Calu3 (cell line): ENCODE measurements around the gene ZNF277. TPM values are rescaled to one million over a fixed set of nuclear protein-coding genes. Genes with fewer than 3 reads are reported as not detected.

ENCODE experiments used
- BruUV-seq: library from RNA; stranded (reverse); fragments of 400-500 nt; replicated peaks from 2 replicates; lab custom pipeline; 2021; lab: Mats Ljungman, UMichigan
- CTCF ChIA-PET: fragments of 300-600 bp; sonication (Branson Sonifier 250); formaldehyde crosslinking; loops from one replicate; lab custom pipeline; 2022; ENCODE audit warnings: antibody characterized with exemption; lab: Charles Lee
- DNase-seq: peaks from one replicate; pipeline ENCODE4 v3.0.0; 2022
- H3K27ac Mint-ChIP-seq: one replicate; pipeline ENCODE4 v1.8.0; 2022; ENCODE audit warnings: mixed read lengths; ENCODE audit not compliant: unreplicated experiment
- H3K27me3 Mint-ChIP-seq: one replicate; pipeline ENCODE4 v1.8.0; 2022; ENCODE audit warnings: mixed read lengths; ENCODE audit not compliant: unreplicated experiment
- H3K36me3 Mint-ChIP-seq: one replicate; pipeline ENCODE4 v1.8.0; 2022; ENCODE audit warnings: mild to moderate bottlenecking, moderate library complexity, mixed read lengths; ENCODE audit not compliant: insufficient read depth, unreplicated experiment
- H3K4me1 Mint-ChIP-seq: one replicate; pipeline ENCODE4 v1.8.0; 2022; ENCODE audit warnings: mild to moderate bottlenecking, low read depth, mixed read lengths; ENCODE audit not compliant: unreplicated experiment
- H3K4me3 Mint-ChIP-seq: one replicate; pipeline ENCODE4 v1.8.0; 2022; ENCODE audit warnings: mild to moderate bottlenecking, low read depth, moderate library complexity, mixed read lengths; ENCODE audit not compliant: unreplicated experiment
- H3K9me3 Mint-ChIP-seq: one replicate; pipeline ENCODE4 v1.8.0; 2022; ENCODE audit warnings: low read depth, mixed read lengths; ENCODE audit not compliant: unreplicated experiment
- CTCF ChIP-seq: fragments of 200-600 bp; IDR thresholded peaks from one replicate; pipeline ENCODE4 v1.8.0; 2022; ENCODE audit warnings: antibody characterized with exemption; ENCODE audit not compliant: unreplicated experiment
- intact Hi-C: fragments of 100-400 bp; cut with micrococcal nuclease; formaldehyde crosslinking; loops from one replicate; pipeline ENCODE4 v1.10.0; 2022; ENCODE audit not compliant: unreplicated experiment
- total RNA-seq: library from RNA; stranded (reverse); gene quantifications from 2 replicates; pipeline ENCODE4 v1.2.3, GENCODE V29; 2022

ZNF277 gene
- total RNA-seq, 1 experiment from 2014 or later, result 18.1 TPM

- no peak overlapping the region for H3K27ac Mint-ChIP-seq
- H3K4me1 Mint-ChIP-seq, result peaks cover 18% of the 10 kb centered on the region
- H3K27me3 Mint-ChIP-seq, result no peaks in the 10 kb centered on the region
- no peak for DNase-seq
- no TSS peak for BruUV-seq
- no peak overlapping the region for H3K4me3 Mint-ChIP-seq
- CTCF ChIA-PET, result no interaction called here
- no peak for TF ChIP-seq CTCF
- no peaks in the 10 kb centered on the region for H3K9me3 Mint-ChIP-seq
- intact Hi-C loops, result no loop called here
- peaks cover 3% of the 10 kb centered on the region for H3K36me3 Mint-ChIP-seq
Measured at GRCh38 chr7:112160771-112161150, 45.7 kb upstream of the ZNF277 start.

- intact Hi-C loops, result no loop called here
- CTCF ChIA-PET, result no interaction called here
- no peaks in the 10 kb centered on the region for H3K9me3 Mint-ChIP-seq
- no peak overlapping the region for H3K27ac Mint-ChIP-seq
- H3K27me3 Mint-ChIP-seq, result no peaks in the 10 kb centered on the region
- no peak overlapping the region for H3K4me3 Mint-ChIP-seq
- peaks cover 3% of the 10 kb centered on the region for H3K36me3 Mint-ChIP-seq
- DNase-seq, result no peak
- no peak for TF ChIP-seq CTCF
- BruUV-seq, result no TSS peak
- peaks cover 18% of the 10 kb centered on the region for H3K4me1 Mint-ChIP-seq
Measured at GRCh38 chr7:112161253-112162141, 45.0 kb upstream of the ZNF277 start.

GRCh38 chr7:112162142-112162766 is 44.2 kb upstream of the ZNF277 start:
- H3K4me3 Mint-ChIP-seq, result no peak overlapping the region
- peaks cover 18% of the 10 kb centered on the region for H3K4me1 Mint-ChIP-seq
- no TSS peak for BruUV-seq
- no peak for TF ChIP-seq CTCF
- DNase-seq, result peak; percentile 11
- H3K27me3 Mint-ChIP-seq, result no peaks in the 10 kb centered on the region
- no peak overlapping the region for H3K27ac Mint-ChIP-seq
- H3K9me3 Mint-ChIP-seq, result no peaks in the 10 kb centered on the region
- peaks cover 3% of the 10 kb centered on the region for H3K36me3 Mint-ChIP-seq
- CTCF ChIA-PET, result no interaction called here
- intact Hi-C loops, result no loop called here

GRCh38 chr7:112162784-112163506 is 43.5 kb upstream of the ZNF277 start:
- H3K27ac Mint-ChIP-seq, result no peak overlapping the region
- H3K4me1 Mint-ChIP-seq, result peaks cover 18% of the 10 kb centered on the region
- TF ChIP-seq CTCF, result no peak
- CTCF ChIA-PET, result interaction anchor here (0.7 kb wide), 1 partner anchor 198 kb away, joined by 6 read pairs; no protein-coding TSS in a partner anchor
- no peak for DNase-seq
- intact Hi-C loops, result no loop called here
- H3K4me3 Mint-ChIP-seq, result no peak overlapping the region
- no peaks in the 10 kb centered on the region for H3K9me3 Mint-ChIP-seq
- no peaks in the 10 kb centered on the region for H3K27me3 Mint-ChIP-seq
- peaks cover 3% of the 10 kb centered on the region for H3K36me3 Mint-ChIP-seq
- no TSS peak for BruUV-seq
